Stomach (tissue), 4 donors: ENCODE measurements around the gene PIP5K1B.

Experiments used
- CTCF ChIP-seq, 7 experiments: fragments of 450-650 bp in 4 of 7; fragments of 200-600 bp in 3 of 7; sonication (generic) in 3 of 7; IDR thresholded peaks; one replicate each; pipeline ENCODE4 v1.5.1; 2016 to 2019; ENCODE audit warnings: antibody characterized with exemption in 7 of 7, control low read depth in 2 of 7, mild to moderate bottlenecking in 1 of 7
- POLR2A ChIP-seq, 4 donors: fragments of 450-650 bp; IDR thresholded peaks; one replicate each; pipeline ENCODE4 v1.6.1; 2016; ENCODE audit warnings: antibody characterized with exemption in 4 of 4, control low read depth in 2 of 4, mild to moderate bottlenecking in 1 of 4, moderate library complexity in 1 of 4

GRCh38 chr9:68821911-68822310 lies 116.9 kb downstream of the PIP5K1B start:
- TF ChIP-seq CTCF (IDR thresholded peaks at IDR 0.05) (no peak), POLR2A (IDR thresholded peaks at IDR 0.05) (no peak)
